ENCODE data around the gene CTXN2.

GRCh38 chr15:48186271-48186670, 5.2 kb upstream of the CTXN2 start:
- no peak for TF ChIP-seq CTCF (IDR thresholded peaks at IDR 0.05)
- TF ChIP-seq POLR2A (IDR thresholded peaks at IDR 0.05) = no peak
